Endothelial cell of umbilical vein (primary cell): ENCODE measurements around the gene S100A5.

ENCODE experiments used
- EZH2 ChIP-seq: IDR thresholded peaks from 2 replicates; pipeline ENCODE4 v1.6.1; 2012; ENCODE audit warnings: borderline replicate concordance, low read depth, mild to moderate bottlenecking, moderate library complexity, low read length, inconsistent platforms; ENCODE audit not compliant: severe bottlenecking
- FOS ChIP-seq: IDR thresholded peaks from 2 replicates; pipeline ENCODE4 v1.6.1; 2011; ENCODE audit warnings: mild to moderate bottlenecking, low read length, moderate library complexity, borderline replicate concordance; ENCODE audit not compliant: insufficient read depth
- GATA2 ChIP-seq: IDR thresholded peaks from 2 replicates; pipeline ENCODE4 v1.7.0; 2011; ENCODE audit warnings: low read depth, mild to moderate bottlenecking, moderate library complexity, mixed read lengths, low read length; ENCODE audit not compliant: insufficient read length, insufficient read depth
- JUN ChIP-seq: IDR thresholded peaks from 2 replicates; pipeline ENCODE4 v1.6.1; 2011; ENCODE audit warnings: borderline replicate concordance, low read depth; ENCODE audit not compliant: insufficient read length, insufficient read depth
- MYC ChIP-seq: IDR thresholded peaks from one replicate; pipeline ENCODE4 v1.6.1; 2011; ENCODE audit warnings: mild to moderate bottlenecking, low read depth, low read length
- POLR2A ChIP-seq: IDR thresholded peaks from 2 replicates; pipeline ENCODE4 v1.6.1; 2012; ENCODE audit warnings: low read depth, mild to moderate bottlenecking, control low read depth, low read length
- POLR2AphosphoS5 ChIP-seq: IDR thresholded peaks from 2 replicates; pipeline ENCODE4 v1.6.1; 2012; ENCODE audit warnings: low read depth, mild to moderate bottlenecking, control low read depth, low read length, moderate library complexity; ENCODE audit not compliant: insufficient read depth
- TF ChIP-seq, protein P1 (sequence below), 2 donors: IDR thresholded peaks; 1 replicate in 1 of 2; 2 replicates in 1 of 2; pipeline ENCODE4 v1.5.1; 2011; ENCODE audit warnings: low read length in 2 of 2, mild to moderate bottlenecking in 2 of 2, moderate library complexity in 2 of 2, control low read depth in 1 of 2, inconsistent platforms in 1 of 2, low read depth in 1 of 2; ENCODE audit not compliant: insufficient read depth in 1 of 2; ENCODE audit errors: extremely low read depth in 1 of 2
- TF ChIP-seq, protein P2 (sequence below): IDR thresholded peaks from 2 replicates; pipeline ENCODE4 v1.6.1; 2011; ENCODE audit not compliant: insufficient read depth, insufficient read length

DNA sequence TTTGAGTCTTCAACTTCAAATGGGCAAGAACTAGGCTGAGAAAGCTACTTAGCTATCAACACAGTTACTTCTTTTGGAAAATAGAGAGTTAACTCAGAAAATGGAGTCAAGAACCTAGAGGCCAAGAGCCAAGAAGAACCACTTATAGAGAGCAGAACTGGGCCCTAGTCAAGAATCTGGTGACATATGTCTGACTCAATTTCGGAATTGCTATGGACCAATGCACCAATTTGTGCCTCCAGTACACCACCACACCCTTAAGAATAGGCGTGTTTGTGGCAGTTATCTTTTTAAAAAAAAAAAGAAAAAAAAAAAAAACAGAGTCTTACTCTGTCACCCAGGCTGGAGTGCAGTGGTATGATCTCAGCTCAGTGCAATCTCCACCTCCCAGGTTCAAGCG lies 17.1 kb upstream of the S100A5 start:
- TF ChIP-seq, protein P1, sequence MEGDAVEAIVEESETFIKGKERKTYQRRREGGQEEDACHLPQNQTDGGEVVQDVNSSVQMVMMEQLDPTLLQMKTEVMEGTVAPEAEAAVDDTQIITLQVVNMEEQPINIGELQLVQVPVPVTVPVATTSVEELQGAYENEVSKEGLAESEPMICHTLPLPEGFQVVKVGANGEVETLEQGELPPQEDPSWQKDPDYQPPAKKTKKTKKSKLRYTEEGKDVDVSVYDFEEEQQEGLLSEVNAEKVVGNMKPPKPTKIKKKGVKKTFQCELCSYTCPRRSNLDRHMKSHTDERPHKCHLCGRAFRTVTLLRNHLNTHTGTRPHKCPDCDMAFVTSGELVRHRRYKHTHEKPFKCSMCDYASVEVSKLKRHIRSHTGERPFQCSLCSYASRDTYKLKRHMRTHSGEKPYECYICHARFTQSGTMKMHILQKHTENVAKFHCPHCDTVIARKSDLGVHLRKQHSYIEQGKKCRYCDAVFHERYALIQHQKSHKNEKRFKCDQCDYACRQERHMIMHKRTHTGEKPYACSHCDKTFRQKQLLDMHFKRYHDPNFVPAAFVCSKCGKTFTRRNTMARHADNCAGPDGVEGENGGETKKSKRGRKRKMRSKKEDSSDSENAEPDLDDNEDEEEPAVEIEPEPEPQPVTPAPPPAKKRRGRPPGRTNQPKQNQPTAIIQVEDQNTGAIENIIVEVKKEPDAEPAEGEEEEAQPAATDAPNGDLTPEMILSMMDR (IDR thresholded peaks at IDR 0.05; ENCODE audit: extremely low read depth in 1 of 2, insufficient read depth in 1 of 2, low read depth in 1 of 2, low read length in 2 of 2) = no peak
- TF ChIP-seq POLR2AphosphoS5 (no peak), POLR2A (no peak), MYC (no peak), EZH2 (no peak), FOS (no peak), JUN (no peak), GATA2 (no peak)
- TF ChIP-seq, protein P2, sequence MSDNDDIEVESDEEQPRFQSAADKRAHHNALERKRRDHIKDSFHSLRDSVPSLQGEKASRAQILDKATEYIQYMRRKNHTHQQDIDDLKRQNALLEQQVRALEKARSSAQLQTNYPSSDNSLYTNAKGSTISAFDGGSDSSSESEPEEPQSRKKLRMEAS = no peak
